ENCODE results near the gene WDR27. TPM values are rescaled to one million over a fixed set of nuclear protein-coding genes. Genes with fewer than 3 reads are reported as not detected.

The WDR27 gene
- polyA plus RNA-seq, 2 of the 4 experiments (the other 2 are of a cell fraction): 18.9 to 36.1 TPM

DNA sequence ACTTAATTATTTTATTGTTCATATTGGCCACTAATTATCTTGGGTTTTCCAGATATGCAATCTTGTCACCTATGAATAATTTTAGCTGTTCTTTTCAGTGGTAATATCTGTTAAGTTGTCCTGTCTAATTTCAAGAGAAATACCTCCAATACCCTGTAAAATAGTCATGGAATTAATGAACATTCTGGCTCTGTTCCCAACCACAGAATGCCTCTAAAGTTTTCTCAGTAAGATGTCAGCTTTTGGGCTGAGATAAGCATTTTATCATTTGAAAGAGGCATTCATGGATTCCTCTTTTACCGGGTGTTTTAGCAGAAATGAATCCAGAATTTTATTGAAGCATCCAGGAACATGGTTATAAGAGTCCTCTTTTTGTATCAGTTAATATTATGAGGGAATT lies 109.3 kb downstream of the WDR27 start:
- POLR2A ChIA-PET: no interaction called here
- no peaks in the 10 kb centered on the region for H3K4me1 ChIP-seq
- CTCF ChIA-PET: interaction anchor here (0.5 kb wide), 1 partner anchor 199 kb away, joined by 4 read pairs; no protein-coding TSS in a partner anchor
- no peak overlapping the region for H3K27ac ChIP-seq
- TF ChIP-seq BHLHE40 (IDR thresholded peaks at IDR 0.05; ENCODE audit: low read depth, low read length) (no peak), HOXB13 (CRISPR knock-in tag; IDR thresholded peaks at IDR 0.05; ENCODE audit: low read depth) (no peak), RCOR1 (IDR thresholded peaks at IDR 0.05; ENCODE audit: low read depth, low read length) (no peak), SMC3 (IDR thresholded peaks at IDR 0.05) (no peak), ZC3H11A (IDR thresholded peaks at IDR 0.05) (no peak), MAFK (IDR thresholded peaks at IDR 0.05; ENCODE audit: partially characterized antibody) (no peak), NPAS2 (CRISPR knock-in tag; IDR thresholded peaks at IDR 0.05; ENCODE audit: borderline replicate concordance) (no peak), POLR2A (IDR thresholded peaks at IDR 0.05; ENCODE audit: low read length) (no peak), CEBPB (IDR thresholded peaks at IDR 0.05) (no peak)
- TF ChIP-seq, protein P1, sequence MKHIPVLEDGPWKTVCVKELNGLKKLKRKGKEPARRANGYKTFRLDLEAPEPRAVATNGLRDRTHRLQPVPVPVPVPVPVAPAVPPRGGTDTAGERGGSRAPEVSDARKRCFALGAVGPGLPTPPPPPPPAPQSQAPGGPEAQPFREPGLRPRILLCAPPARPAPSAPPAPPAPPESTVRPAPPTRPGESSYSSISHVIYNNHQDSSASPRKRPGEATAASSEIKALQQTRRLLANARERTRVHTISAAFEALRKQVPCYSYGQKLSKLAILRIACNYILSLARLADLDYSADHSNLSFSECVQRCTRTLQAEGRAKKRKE (CRISPR knock-in tag; IDR thresholded peaks at IDR 0.05; ENCODE audit: low read depth): no peak
- TF ChIP-seq, protein P2, sequence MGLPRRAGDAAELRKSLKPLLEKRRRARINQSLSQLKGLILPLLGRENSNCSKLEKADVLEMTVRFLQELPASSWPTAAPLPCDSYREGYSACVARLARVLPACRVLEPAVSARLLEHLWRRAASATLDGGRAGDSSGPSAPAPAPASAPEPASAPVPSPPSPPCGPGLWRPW (IDR thresholded peaks at IDR 0.05): no peak
- FAIRE-seq (no peak), ATAC-seq (no peak), DNase-seq (ENCODE audit: low read depth in 1 of 2, low spot score in 1 of 2) (no peak)
- WGBS (ENCODE audit: missing lambda C conversion rate): 71% methylated on average over 1 of the region's 1 CpG
- H3K9me3 ChIP-seq: no peaks in the 10 kb centered on the region
- no peak overlapping the region for H3K4me2 ChIP-seq
- no peak overlapping the region for H3K4me3 ChIP-seq

DNA sequence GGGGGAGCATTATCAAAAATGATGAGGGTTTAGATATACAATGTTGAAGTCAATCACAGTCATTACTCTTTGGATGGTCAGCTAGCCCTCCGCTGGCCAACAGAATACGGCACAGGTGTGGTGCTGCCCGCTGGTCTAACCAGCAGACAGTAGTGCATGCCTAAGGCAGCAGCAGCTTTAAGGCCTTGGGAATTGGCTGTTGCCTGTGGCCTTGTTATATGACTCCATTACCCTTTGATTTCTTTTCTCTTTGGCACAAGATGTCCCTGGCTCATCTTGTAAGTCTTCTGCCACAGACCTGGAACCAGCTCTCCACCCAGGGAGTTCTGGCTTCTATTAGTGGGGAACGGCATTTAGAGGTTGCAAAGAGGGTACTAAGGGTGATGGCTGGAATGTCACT lies 110.2 kb downstream of the WDR27 start:
- DNase-seq (ENCODE audit: low read depth in 1 of 2, low spot score in 1 of 2) (no peak), ATAC-seq (no peak), FAIRE-seq (no peak)
- TF ChIP-seq EHF (CRISPR knock-in tag; IDR thresholded peaks at IDR 0.05) (no peak), RNF2 (IDR thresholded peaks at IDR 0.05; ENCODE audit: borderline replicate concordance, low read depth) (no peak), HOXB5 (CRISPR knock-in tag; IDR thresholded peaks at IDR 0.05) (no peak), EHMT2 (IDR thresholded peaks at IDR 0.05; ENCODE audit: low read depth) (no peak), RAD21 (conservative IDR thresholded peaks at IDR 0.05 in 1 of 2, IDR thresholded peaks at IDR 0.05 in 1 of 2) (no peak), RARB (CRISPR knock-in tag; IDR thresholded peaks at IDR 0.05) (no peak), RFX5 (IDR thresholded peaks at IDR 0.05) (no peak), MAX (IDR thresholded peaks at IDR 0.05) (no peak)
- TF ChIP-seq, protein P1 (CRISPR knock-in tag; IDR thresholded peaks at IDR 0.05; ENCODE audit: low read depth): no peak
- WGBS (ENCODE audit: missing lambda C conversion rate): 65% methylated on average over 4 of the region's 4 CpGs
- no peaks in the 10 kb centered on the region for H3K4me1 ChIP-seq
- H3K4me2 ChIP-seq: no peak overlapping the region
- H3K4me3 ChIP-seq: no peak overlapping the region
- ChIA-PET CTCF (no interaction called here), POLR2A (no interaction called here)
- no peaks in the 10 kb centered on the region for H3K9me3 ChIP-seq
- no peak overlapping the region for H3K27ac ChIP-seq

DNA sequence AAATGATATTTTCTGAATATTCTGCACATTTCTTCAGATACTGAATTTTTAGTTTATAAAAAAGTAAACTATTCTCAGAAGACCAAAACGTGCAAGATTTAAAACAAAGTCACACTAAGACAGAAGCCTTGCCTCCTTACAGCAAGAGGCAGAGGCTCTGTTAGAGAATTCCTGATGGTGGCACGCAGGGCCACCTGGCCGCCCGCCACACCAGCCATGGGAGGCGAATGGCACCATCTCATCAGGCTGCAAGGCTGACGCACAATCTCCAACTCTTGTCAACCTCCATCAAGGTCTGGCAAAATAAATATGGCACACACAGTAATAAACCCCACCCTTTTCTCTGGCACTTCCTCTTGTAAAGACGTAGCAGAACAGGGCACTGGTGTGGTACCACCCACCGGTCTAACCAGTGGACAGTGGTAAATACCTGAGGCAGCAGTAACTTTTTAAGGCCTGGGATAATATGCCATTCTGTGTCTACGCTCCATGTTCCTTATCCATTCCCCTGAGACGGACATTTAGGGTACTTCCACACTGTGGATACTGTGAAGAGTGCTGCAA lies 111.4 kb downstream of the WDR27 start:
- ChIA-PET POLR2A (no interaction called here), CTCF (no interaction called here)
- ATAC-seq: no peak
- Histone ChIP-seq H3K4me1 (no peaks in the 10 kb centered on the region), H3K9me3 (no peaks in the 10 kb centered on the region), H3K27ac (no peak overlapping the region), H3K4me2 (no peak overlapping the region), H3K4me3 (no peak overlapping the region)
- no peak for FAIRE-seq
- 85% methylated on average over 10 of the region's 10 CpGs for WGBS (ENCODE audit: missing lambda C conversion rate)
- DNase-seq (ENCODE audit: low read depth in 1 of 2, low spot score in 1 of 2): no peak
- TF ChIP-seq ZC3H11A (IDR thresholded peaks at IDR 0.05) (no peak), SREBF2 (IDR thresholded peaks at IDR 0.05) (no peak), RAD21 (conservative IDR thresholded peaks at IDR 0.05 in 1 of 2, IDR thresholded peaks at IDR 0.05 in 1 of 2) (no peak), BHLHE40 (IDR thresholded peaks at IDR 0.05; ENCODE audit: low read depth, low read length) (no peak), NFE2L2 (conservative IDR thresholded peaks at IDR 0.05; ENCODE audit: low read length) (no peak), MAZ (IDR thresholded peaks at IDR 0.05; ENCODE audit: borderline replicate concordance, low read depth, low read length) (no peak), RARB (CRISPR knock-in tag; IDR thresholded peaks at IDR 0.05) (no peak), FOXS1 (CRISPR knock-in tag; IDR thresholded peaks at IDR 0.05) (no peak)
